ENCODE results near the gene FICD. TPM values are rescaled to one million over a fixed set of nuclear protein-coding genes. Genes with fewer than 3 reads are reported as not detected.

The FICD gene
- 1 to 10 TPM; 5.7 to 5.9 TPM for total RNA-seq

DNA sequence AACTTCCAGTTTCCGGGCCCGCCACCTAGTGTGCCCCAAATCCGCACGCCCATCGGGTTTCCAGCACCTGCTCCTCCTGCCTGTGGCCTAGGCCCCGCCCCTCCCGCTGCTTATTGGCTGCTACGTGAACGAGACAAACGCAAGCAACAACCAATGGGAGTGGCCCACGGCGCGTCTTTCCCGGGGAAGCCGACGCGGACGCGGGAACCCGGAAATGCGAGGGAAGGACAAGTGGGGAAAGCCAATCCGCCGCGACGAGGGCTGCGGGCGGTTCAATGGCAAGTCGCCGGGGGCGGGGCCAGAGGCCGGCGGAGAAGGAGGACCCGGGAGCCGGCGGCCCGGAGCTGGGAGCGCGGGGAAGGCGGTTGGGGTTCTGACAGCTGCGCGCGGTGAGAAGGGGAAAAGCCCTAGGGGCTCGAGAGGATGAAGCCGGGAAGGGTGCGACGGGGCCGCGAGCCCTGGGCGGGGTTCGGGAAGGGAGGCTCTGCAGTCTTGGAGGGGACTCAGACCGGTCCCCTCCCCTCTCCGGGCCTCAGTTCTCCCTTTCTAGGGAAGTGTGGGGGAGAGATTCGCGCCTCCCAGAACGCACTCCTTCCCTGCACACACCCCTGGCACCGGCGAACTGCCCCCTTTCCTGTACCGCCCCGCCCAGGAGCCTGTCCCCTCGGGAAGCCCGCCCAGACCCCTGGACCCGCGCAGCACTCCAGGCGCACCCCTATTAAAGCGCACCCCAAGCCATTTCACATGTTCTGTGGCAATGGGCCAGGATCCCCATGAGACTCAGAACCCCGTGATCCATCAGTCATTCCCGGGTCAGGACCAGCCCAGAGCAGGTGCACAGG is at the start of gene FICD:
Gene FICD (plus strand): TSS at position 305 of the 842 bp plus-strand sequence. CDS start 1,696 bp downstream, outside the sequence.

DNA sequence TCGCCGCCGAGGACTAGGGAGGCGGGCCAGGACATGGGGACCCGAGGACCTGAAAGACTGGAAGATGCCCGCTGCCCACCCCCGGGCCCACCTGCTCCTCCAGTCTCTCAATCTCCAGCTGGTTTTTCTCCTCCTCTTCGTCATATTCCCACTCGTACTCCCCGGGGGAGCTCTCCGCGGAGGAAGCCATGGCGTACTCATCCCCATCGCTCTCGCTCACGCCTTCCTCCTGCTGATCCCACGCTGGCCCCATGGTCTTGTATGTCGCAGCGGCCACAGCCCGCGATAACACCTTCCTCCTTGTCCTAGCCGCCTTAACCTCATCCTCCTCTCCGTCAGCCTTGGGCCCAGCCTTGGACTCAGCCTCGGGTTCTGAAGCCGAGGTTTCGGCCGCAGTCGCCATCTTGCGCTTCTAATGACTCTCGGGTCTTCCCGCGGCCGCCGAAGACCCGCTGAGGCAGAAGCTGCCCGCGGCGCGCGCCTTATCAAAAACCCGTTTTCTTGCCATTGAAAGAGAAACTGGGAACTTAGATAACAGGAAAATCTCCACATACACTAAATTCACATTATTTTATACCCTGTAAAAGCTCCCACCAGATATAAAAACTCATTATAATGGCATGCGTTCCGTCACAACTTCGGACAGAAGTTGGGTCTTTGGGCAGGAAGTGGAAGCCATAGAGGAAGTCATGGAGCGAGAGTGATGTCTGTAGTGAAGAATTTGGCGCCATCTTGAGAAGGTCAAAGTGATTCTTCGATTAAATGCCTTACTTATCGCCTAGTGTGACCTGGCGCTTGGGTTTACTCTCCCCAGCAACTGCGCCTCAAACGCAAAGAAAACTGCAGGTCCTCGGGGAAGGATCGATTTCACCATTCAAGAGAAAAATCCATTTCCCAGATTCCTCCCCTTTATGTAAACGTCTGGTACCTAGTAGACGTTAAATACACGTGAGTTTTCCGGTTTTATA is 46.0 kb downstream of the FICD start, which contains the start of gene SART3:
Gene SART3 (minus strand): TSS at position 422 of the 968 bp plus-strand sequence. CDS start 19 bp downstream, at position 403.

GRCh38 chr12:108562348-108563135 is 47.5 kb downstream of the FICD start, which contains the start of gene ISCU:
TSS of gene ISCU (plus strand) at chr12:108562596. CDS start at chr12:108562623, 27 bp downstream.

Other genes starting within 250 kb of the FICD start
- under 1 TPM in 1 of 2 donors, not detected in 1; under 0.01 TPM for gene CMKLR1, start 176.0 kb upstream of the FICD start, total RNA-seq
- gene SART3, start 45.9 kb downstream of the FICD start, total RNA-seq = 10 to 100 TPM; 35.4 to 54.6 TPM
- gene ISCU, start 47.3 kb downstream of the FICD start, total RNA-seq = 10 to 100 TPM; 72.9 to 73.6 TPM
- 1 to 10 TPM in 1 of 2 donors, not detected in 1; 4.0 TPM for gene TMEM119, start 82.8 kb downstream of the FICD start, total RNA-seq
- 1 to 10 TPM in 1 of 2 donors, under 1 TPM in 1; 1.00 to 1.4 TPM for gene SELPLG, start 118.6 kb downstream of the FICD start, total RNA-seq
- 100 to 1,000 TPM; 146 to 287 TPM for gene CORO1C, start 216.2 kb downstream of the FICD start, total RNA-seq

Measured in melanocyte of skin (primary cell).